ENCODE measurements around the gene ZNF580.

DNA sequence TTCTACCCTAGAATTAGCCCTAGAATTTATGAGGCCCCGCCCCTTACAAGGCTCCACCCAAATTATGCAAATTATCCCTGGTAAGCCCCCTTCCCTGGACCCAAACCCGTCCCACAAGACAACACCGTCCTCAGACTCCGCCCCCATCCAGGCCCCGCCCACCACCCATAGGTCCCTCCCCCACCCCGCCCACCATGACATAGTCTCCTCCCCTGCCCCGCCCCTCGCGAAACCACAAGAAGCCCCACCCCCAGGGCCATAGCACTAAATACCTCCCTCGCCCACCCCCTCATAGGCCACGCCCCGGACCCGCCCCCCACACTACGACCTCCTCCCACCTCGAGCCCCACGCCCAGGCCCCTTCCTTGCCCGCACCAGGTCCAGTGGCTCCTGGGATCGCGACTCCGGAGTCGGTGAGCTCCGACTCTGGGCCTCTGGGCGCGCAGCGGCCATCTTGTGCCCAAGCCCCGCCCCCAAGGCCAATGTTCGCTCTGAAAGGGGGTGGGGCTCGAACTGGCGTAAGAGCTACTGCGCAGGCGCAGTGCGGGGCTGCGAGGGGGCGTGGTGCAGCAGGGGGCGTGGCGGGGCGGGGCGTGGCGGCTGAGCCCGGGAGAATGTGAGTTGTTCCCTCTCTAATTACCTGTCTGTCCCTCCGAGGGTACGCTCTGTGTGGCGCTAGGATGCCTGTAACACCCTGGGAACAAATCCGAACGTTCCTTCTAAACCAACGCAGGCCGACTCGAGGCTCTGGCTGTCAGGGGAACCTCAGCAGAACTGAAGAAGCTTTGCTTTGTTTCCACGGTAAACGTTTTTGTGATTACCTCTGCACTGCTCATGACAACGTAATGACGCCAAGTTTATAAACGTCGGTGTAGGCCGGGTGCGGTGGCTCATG is 16.4 kb upstream of the ZNF580 start, which contains the start of gene ZNF784:
- TF ChIP-seq, protein P1, sequence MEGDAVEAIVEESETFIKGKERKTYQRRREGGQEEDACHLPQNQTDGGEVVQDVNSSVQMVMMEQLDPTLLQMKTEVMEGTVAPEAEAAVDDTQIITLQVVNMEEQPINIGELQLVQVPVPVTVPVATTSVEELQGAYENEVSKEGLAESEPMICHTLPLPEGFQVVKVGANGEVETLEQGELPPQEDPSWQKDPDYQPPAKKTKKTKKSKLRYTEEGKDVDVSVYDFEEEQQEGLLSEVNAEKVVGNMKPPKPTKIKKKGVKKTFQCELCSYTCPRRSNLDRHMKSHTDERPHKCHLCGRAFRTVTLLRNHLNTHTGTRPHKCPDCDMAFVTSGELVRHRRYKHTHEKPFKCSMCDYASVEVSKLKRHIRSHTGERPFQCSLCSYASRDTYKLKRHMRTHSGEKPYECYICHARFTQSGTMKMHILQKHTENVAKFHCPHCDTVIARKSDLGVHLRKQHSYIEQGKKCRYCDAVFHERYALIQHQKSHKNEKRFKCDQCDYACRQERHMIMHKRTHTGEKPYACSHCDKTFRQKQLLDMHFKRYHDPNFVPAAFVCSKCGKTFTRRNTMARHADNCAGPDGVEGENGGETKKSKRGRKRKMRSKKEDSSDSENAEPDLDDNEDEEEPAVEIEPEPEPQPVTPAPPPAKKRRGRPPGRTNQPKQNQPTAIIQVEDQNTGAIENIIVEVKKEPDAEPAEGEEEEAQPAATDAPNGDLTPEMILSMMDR (conservative IDR thresholded peaks at IDR 0.05; ENCODE audit: low read depth, low read length), result no peak
- TF ChIP-seq EZH2phosphoT487 (IDR thresholded peaks at IDR 0.05; ENCODE audit: borderline replicate concordance, low read length), result no peak
